ENCODE results near the gene AGAP3. TPM values are rescaled to one million over a fixed set of nuclear protein-coding genes. Genes with fewer than 3 reads are reported as not detected.

Gene AGAP3
- total RNA-seq, 1 donor = 95.9 TPM

GRCh38 chr7:151071032-151071866, 15.0 kb upstream of the AGAP3 start:
- DNase-seq (ENCODE audit: low read depth in 2 of 3, low spot score in 2 of 3) = no peak

GRCh38 chr7:151073990-151074389, 12.3 kb upstream of the AGAP3 start:
- DNase-seq (ENCODE audit: low read depth in 2 of 3, low spot score in 2 of 3) = no peak

- DNase-seq (ENCODE audit: low read depth in 2 of 3, low spot score in 2 of 3) = no peak
These were observed 11.2 kb upstream of the AGAP3 start for GRCh38 chr7:151074817-151075661.

GRCh38 chr7:151075662-151075971, 10.7 kb upstream of the AGAP3 start:
- no peak for DNase-seq (ENCODE audit: low read depth in 2 of 3, low spot score in 2 of 3)

- no peak for DNase-seq (ENCODE audit: low read depth in 2 of 3, low spot score in 2 of 3)
These were observed 10.3 kb upstream of the AGAP3 start for GRCh38 chr7:151075978-151076426.

GRCh38 chr7:151076863-151077704, 9.2 kb upstream of the AGAP3 start:
- peak in 2 of 3 donors; percentile 19 to 33 for DNase-seq (ENCODE audit: low read depth in 2 of 3, low spot score in 2 of 3)

GRCh38 chr7:151077705-151078232, 8.5 kb upstream of the AGAP3 start:
- no peak for DNase-seq (ENCODE audit: low read depth in 2 of 3, low spot score in 2 of 3)

- no peak for DNase-seq (ENCODE audit: low read depth in 2 of 3, low spot score in 2 of 3)
These were observed 7.8 kb upstream of the AGAP3 start for GRCh38 chr7:151078233-151079040.

GRCh38 chr7:151079199-151079910, 6.9 kb upstream of the AGAP3 start:
- DNase-seq (ENCODE audit: low read depth in 2 of 3, low spot score in 2 of 3) = no peak

GRCh38 chr7:151080067-151080521, 6.2 kb upstream of the AGAP3 start:
- peak in 1 of 3 donors; percentile 32 for DNase-seq (ENCODE audit: low read depth in 2 of 3, low spot score in 2 of 3)

- DNase-seq (ENCODE audit: low read depth in 2 of 3, low spot score in 2 of 3) = peak in 2 of 3 donors; percentile 84 to 90
These were observed 5.6 kb upstream of the AGAP3 start, which contains the start of gene FASTK for GRCh38 chr7:151080522-151081169. FASTK (minus strand) TSS chr7:151080809; CDS start chr7:151080766, 43 bp downstream.

- no peak for DNase-seq (ENCODE audit: low read depth in 2 of 3, low spot score in 2 of 3)
These were observed 4.8 kb upstream of the AGAP3 start for GRCh38 chr7:151081170-151082101.

GRCh38 chr7:151082141-151083070, 3.9 kb upstream of the AGAP3 start:
- no peak for DNase-seq (ENCODE audit: low read depth in 2 of 3, low spot score in 2 of 3)

GRCh38 chr7:151083071-151083823, 3.0 kb upstream of the AGAP3 start, which contains the start of gene TMUB1:
TMUB1 (minus strand) TSS chr7:151083493; CDS start chr7:151082563, 930 bp downstream.
- DNase-seq (ENCODE audit: low read depth in 2 of 3, low spot score in 2 of 3) = peak; percentile 75 to 82 (median 76)

- no peak for DNase-seq (ENCODE audit: low read depth in 2 of 3, low spot score in 2 of 3)
These were observed 2.5 kb upstream of the AGAP3 start for GRCh38 chr7:151083824-151084160.

- no peak for DNase-seq (ENCODE audit: low read depth in 2 of 3, low spot score in 2 of 3)
These were observed 965 bp upstream of the AGAP3 start for GRCh38 chr7:151085329-151085690.

Measured in hematopoietic multipotent progenitor cell (in vitro differentiated cells).